Right lung (tissue), 10 donors: Measurements from ENCODE around the gene MRPL54. TPM values are rescaled to one million over a fixed set of nuclear protein-coding genes. Genes with fewer than 3 reads are reported as not detected.

Experiments used
- DNase-seq, 2 donors: peaks; one replicate each; pipeline ENCODE4 v3.0.0-alpha.2; 2013
- long read RNA-seq, 8 donors: transcript quantifications; one replicate each; lab custom pipeline, GENCODE V29; 2026
- polyA plus RNA-seq, 5 donors: library from polyadenylated mRNA; unstranded; fragments of 120-200 nt; gene quantifications; one replicate each; pipeline versions ENCODE4 v1.2.1 to v1.2.3, GENCODE V29; 2013; ENCODE audit warnings: inconsistent platforms in 1 of 5, low replicate concordance in 1 of 5; ENCODE audit not compliant: insufficient read length in 5 of 5, insufficient read depth in 1 of 5

Gene MRPL54
- polyA plus RNA-seq, result 10 to 100 TPM; 22.2 to 46.5 (median 24.4) TPM
- long read RNA-seq, donor 1, transcript MRPL54-201 (3 exons, 626 nt), result major isoform, 40 of 40 reads
- long read RNA-seq, donor 1, partial matches to known transcripts, result 0 of 40 reads
- long read RNA-seq, donor 1, other reads (novel, unspliced or antisense), result 0 of 40 reads
- long read RNA-seq, donor 2, transcript MRPL54-201 (3 exons, 626 nt), result major isoform, 16 of 16 reads
- long read RNA-seq, donor 2, partial matches to known transcripts, result 0 of 16 reads
- long read RNA-seq, donor 2, other reads (novel, unspliced or antisense), result 0 of 16 reads
- long read RNA-seq, donor 3, transcript MRPL54-201 (3 exons, 626 nt), result major isoform, 25 of 25 reads
- long read RNA-seq, donor 3, partial matches to known transcripts, result 0 of 25 reads
- long read RNA-seq, donor 3, other reads (novel, unspliced or antisense), result 0 of 25 reads
- long read RNA-seq, donor 4, transcript MRPL54-201 (3 exons, 626 nt), result major isoform, 18 of 23 reads
- long read RNA-seq, donor 4, partial matches to known transcripts, result 5 of 23 reads
- long read RNA-seq, donor 4, other reads (novel, unspliced or antisense), result 0 of 23 reads
- long read RNA-seq, donor 5, transcript MRPL54-201 (3 exons, 626 nt), result major isoform, 45 of 45 reads
- long read RNA-seq, donor 5, partial matches to known transcripts, result 0 of 45 reads
- long read RNA-seq, donor 5, other reads (novel, unspliced or antisense), result 0 of 45 reads
- long read RNA-seq, donor 6, transcript MRPL54-201 (3 exons, 626 nt), result major isoform, 47 of 47 reads
- long read RNA-seq, donor 6, partial matches to known transcripts, result 0 of 47 reads
- long read RNA-seq, donor 6, other reads (novel, unspliced or antisense), result 0 of 47 reads
- long read RNA-seq, donor 7, transcript MRPL54-201 (3 exons, 626 nt), result major isoform, 22 of 22 reads
- long read RNA-seq, donor 7, partial matches to known transcripts, result 0 of 22 reads
- long read RNA-seq, donor 7, other reads (novel, unspliced or antisense), result 0 of 22 reads
- long read RNA-seq, donor 8, transcript MRPL54-201 (3 exons, 626 nt), result major isoform, 8 of 8 reads
- long read RNA-seq, donor 8, partial matches to known transcripts, result 0 of 8 reads
- long read RNA-seq, donor 8, other reads (novel, unspliced or antisense), result 0 of 8 reads

DNA sequence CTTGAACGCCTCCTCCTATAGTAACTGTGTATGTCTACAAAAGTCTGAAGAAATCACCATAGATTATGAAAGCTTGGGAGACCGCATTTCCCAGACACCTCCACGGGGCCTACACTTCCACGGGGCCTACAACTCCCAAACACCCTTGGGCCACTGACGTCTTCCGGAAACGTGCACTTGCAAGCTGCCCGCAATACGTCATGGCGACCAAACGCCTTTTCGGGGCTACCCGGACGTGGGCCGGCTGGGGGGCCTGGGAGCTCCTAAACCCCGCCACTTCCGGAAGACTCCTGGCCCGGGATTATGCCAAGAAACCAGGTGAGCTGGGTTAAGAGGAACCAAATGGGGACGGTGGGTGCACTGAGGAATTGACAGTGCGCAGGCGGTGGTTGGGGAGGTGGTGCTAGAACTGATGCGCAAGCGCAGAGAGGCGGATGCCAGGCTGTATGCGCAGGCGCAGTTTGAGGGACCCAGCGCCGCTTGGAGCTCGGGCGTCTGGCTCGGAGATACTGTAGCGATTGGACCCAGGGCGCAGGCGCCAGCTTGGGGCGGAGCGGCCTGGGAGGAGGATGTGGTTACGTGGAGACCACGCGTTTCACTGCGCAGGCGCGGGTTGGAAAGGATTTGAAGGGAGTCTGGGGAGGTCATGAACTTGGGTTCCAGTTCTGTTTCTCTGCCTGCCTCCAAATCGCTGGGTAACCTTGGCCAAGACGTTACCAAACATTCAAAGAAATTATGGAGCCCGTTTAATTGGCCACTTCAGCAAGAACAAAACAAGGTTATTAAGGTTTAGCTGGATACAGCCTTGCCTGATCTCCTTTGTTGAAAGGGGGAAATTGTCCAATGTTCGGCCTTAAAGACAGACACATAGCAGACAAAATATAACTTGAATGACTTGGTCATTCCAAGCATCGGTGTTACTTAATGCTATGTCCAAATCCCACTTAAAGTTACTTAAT lies at the start of gene MRPL54:
TSS of gene MRPL54 (plus strand) at position 182 of the 959 bp plus-strand sequence. CDS start at position 201, 19 bp downstream.
- peak; percentile 100 for DNase-seq

- no peak for DNase-seq
Measured at GRCh38 chr19:3716147-3716668, 46.3 kb upstream of the MRPL54 start.

DNA sequence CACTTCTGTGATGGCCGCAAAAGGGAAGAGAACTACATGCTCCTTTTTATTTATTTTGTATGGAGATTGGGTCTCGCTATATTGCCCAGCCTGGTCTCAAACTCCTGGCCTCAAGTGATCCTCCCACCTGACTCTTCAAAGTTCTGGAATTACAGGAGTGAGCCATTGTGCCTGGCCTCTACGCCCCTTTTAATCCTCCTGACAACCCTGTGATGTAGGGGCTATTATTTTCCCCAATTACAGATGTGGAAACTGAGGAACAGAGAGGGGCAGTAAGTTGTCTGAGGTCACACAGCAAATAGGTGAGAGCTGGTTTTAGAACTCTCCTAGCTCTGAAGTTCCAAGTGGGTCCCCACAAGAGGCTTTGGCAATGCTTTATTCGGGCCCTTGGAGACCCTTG lies 42.6 kb upstream of the MRPL54 start:
- DNase-seq, result no peak

DNA sequence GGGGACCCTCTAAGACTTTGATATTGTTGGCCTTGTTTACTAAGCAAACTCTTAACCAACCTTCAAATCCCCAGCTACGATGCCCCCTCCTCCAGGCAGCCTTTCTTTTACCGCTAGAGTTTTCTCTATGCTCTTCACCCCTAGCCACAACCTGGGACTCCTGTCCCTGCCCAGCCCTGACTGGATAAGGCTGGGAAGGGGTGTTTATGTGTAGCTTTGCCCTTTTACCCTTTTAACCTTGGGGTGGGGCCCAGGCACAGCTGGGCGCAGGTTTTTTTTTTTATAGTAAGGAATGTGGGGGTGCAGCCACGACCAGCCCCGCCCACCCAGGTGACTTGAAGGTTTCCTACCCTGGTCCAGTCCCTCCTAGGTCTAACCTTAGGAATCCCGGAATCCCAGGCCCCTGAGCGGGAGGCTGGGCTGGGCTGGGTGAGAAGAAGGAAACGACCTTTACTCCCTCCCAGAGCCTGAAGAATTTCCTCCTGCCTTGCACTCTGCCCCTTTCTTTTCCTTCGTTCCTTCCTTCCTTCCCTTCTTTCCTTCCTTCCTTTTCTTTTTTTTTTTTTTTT lies 42.0 kb upstream of the MRPL54 start:
- DNase-seq, result no peak

- DNase-seq, result peak; percentile 71 to 77
Measured at GRCh38 chr19:3721131-3721886, 41.2 kb upstream of the MRPL54 start.

DNA sequence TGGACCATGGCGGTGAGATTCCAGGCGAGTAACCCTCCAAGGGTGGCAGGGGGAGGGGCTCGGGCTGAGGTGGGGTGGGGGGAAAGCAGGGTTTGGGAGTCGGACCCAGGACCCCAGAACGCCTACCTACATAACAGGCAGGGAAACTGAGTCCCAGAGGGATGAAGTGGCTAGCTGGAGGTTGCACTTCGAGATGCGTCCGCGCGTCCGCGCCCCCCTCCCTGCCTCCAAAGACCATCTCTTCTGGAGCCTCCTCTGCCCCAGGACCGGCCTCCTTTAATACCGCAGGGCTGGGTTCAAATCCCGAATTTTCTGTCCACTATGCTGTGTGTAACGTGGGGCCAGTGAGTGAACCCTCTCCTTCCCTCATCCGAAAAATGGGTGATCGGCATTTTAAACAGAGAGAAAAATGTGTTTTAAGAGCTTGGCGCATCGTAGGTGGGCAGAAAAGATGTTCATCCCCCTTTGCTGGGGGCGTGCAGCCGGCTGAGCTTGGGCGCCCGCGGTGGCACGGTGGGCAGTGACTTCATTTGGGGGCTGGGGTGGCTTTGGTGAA lies 40.5 kb upstream of the MRPL54 start:
- DNase-seq, result no peak

GRCh38 chr19:3722443-3723109 lies 39.9 kb upstream of the MRPL54 start:
- no peak for DNase-seq

DNA sequence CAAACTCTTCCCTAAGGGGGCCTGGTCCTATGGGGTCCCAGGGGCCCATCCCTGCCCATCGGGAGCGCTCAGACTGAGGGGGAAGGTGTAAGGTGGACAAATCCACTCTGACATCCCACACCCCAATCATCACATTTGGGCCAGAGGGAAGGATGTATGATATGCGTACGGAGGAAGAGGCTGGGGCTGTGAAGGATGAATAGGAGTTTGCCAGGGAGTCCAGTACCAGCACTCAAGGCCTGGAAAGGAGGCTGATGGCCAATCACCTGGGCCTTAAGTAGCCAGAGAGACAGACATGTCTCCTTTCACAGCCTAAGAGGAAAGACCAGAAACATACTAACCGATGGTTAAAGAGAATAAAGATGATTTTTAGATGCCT lies 39.4 kb upstream of the MRPL54 start:
- no peak for DNase-seq

DNA sequence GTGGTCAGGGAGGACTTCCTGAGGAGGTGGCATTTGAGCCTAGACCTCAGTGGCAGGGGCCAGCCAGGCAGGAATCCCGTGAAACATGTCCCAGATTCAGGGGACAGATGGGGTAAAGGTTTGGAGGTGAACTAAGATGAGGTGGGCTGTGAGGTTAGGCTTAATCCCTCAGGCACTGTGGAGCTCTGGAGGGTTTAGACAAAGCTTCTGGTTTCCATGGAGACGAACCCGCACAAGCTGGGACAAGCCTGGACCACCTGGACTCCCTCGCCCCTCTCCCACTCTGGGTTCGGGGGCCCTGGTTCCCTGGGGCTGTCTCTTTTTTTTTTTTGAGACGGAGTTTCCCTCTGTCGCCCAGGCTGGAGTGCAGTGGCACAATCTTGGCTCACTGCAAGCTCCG lies 38.6 kb upstream of the MRPL54 start:
- no peak for DNase-seq

GRCh38 chr19:3725121-3725520 lies 37.4 kb upstream of the MRPL54 start:
- DNase-seq, result no peak

GRCh38 chr19:3725640-3726310 lies 36.7 kb upstream of the MRPL54 start:
- DNase-seq, result no peak

- no peak for DNase-seq
Measured at GRCh38 chr19:3730457-3730958, 32.0 kb upstream of the MRPL54 start.

DNA sequence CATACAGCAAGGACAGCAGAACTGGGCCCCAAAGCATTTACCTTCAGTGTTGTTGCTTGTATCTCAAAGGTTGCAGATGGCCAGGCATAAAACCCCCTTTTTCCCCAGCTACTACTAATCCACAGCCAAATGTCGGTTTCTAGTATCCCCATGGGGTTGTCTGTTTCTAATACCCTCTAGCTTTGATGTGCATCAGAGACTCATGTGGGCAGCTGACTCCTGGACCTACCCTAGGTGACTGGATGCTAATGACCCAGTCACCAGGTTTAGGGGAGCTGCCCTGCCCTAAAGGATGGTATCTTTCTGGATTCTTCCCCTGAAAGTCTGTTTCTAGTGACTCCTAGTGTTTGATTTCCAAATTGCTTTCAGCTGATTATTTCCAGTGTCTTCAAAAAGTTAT lies 30.4 kb upstream of the MRPL54 start:
- no peak for DNase-seq

DNA sequence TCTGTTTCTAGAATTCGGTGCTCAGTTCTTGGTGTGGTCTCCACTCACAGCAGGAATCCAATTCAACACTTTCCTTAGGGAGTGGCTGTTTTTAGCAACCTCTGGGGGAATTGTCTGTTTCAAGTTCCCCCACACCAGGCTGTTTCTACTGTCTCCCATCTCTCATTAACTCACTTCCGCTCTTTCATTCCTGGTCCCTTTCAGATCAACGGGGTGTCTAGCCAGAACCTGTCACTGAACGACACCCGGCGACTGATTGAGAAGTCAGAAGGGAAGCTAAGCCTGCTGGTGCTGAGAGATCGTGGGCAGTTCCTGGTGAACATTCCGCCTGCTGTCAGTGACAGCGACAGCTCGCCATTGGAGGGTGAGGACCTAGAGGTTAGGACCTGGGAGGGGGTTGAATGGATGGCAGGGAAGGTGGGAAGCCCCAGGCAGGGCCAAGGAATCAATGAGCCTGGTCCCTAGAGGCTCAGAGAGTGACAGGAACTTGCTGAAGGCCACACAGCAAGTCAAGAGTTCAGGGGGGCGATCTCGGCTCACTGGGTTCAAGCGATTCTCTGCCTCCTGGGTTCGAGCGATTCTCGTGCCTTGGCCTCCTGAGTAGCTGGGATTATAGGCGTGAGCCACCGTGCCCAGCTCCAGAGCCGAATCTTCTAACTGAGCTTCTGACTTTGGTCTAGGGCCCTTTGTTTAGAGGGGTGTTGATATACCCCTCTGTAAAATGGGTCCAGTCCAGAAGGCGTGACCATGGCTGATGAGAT lies 28.8 kb upstream of the MRPL54 start:
- no peak for DNase-seq

GRCh38 chr19:3734310-3734600 lies 28.2 kb upstream of the MRPL54 start:
- DNase-seq, result no peak

- DNase-seq, result no peak
Measured at GRCh38 chr19:3736106-3736724, 26.3 kb upstream of the MRPL54 start.
